Lower leg skin (tissue), 4 donors: ENCODE results near the gene BCL11A. TPM values are rescaled to one million over a fixed set of nuclear protein-coding genes. Genes with fewer than 3 reads are reported as not detected.

Experiments
- DNase-seq, 2 donors: peaks; one replicate each; pipeline ENCODE4 v3.0.0-alpha.2; 2019; ENCODE audit warnings: low spot score in 2 of 2
- H3K4me3 ChIP-seq: fragments of 200-600 bp; sonication (generic); 2 replicates; pipeline ENCODE4 v1.5.1; 2017; ENCODE audit warnings: mild to moderate bottlenecking, low read depth; ENCODE audit not compliant: poor library complexity, severe bottlenecking
- POLR2A ChIP-seq, 2 donors: fragments of 450-650 bp; IDR thresholded peaks; one replicate each; pipeline ENCODE4 v1.6.1; 2016 to 2017; ENCODE audit warnings: antibody characterized with exemption in 2 of 2, mild to moderate bottlenecking in 1 of 2, moderate library complexity in 1 of 2
- WGBS, 2 donors: methylation state at CpG; one replicate each; pipeline ENCODE4 v1.1.5; 2018; 5-methylcytosine and 5-hydroxymethylcytosine counted together
- intact Hi-C: fragments of 100-400 bp; cut with DNase I; formaldehyde crosslinking; loops from one replicate; pipeline ENCODE4 v1.15.0; 2023; ENCODE audit warnings: low total_unique reads
- total RNA-seq, 4 donors: library from RNA; depleted of rRNA; stranded (reverse); fragments of >200 nt; gene quantifications; one replicate each; pipeline ENCODE4 v1.1.0, GENCODE V29; 2016
- TF ChIP-seq, protein P1 (sequence below), 3 donors: fragments of 450-650 bp; IDR thresholded peaks; one replicate each; pipeline ENCODE4 v1.5.1; 2016; ENCODE audit warnings: antibody characterized with exemption in 3 of 3, mild to moderate bottlenecking in 3 of 3, moderate library complexity in 2 of 3

Gene BCL11A
- total RNA-seq, 4 donors from 2014 or later: 62.8 to 94.4 (median 71.5) TPM

DNA sequence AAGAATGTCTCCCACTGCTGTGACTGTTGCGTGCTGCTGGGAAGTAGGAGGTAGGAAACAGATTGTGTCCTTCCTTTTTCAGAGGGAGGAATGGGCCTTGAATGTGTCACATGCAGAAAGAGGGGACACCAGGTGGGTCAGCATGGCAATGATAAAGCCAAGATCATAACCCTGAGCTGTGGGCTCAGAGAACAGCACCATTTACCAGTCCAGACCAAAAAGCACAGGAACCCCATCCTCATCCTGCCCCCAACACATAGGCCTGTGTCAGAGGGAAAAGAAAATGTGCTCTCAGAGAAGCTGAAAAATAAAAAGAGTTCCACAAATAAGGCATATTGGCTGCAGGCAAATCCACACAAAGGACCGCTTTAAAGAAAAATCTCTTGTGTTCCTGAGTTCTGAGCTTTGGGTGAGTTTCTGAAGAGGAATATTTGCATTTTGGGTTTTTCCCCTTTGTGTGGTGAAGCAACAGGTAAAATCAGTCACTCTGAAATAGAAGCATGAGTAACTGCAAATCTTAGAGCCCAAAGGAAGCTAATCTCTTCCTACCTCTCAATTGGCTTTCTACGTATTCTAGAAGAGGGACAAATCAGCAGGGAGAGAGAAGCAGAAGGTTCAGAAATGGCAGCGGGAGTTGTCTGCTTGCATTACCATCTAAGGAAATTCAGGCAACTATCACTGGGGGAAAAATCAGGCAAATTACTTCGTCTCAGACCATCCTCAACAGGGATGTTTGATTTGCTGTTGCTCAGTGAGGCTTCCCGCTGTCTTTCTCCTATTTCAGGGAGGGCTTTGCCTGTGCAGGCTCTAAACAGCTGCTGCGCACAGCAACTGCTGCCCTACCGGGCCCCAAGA is 106.8 kb downstream of the BCL11A start:
- intact Hi-C loops: no loop called here
- DNase-seq: no peak
- WGBS, 2 donors: 77 to 78% methylated on average over 8 of the region's 8 CpGs
- H3K4me3 ChIP-seq: no peak overlapping the region
- no peak for TF ChIP-seq POLR2A (IDR thresholded peaks at IDR 0.05)
- TF ChIP-seq, protein P1, sequence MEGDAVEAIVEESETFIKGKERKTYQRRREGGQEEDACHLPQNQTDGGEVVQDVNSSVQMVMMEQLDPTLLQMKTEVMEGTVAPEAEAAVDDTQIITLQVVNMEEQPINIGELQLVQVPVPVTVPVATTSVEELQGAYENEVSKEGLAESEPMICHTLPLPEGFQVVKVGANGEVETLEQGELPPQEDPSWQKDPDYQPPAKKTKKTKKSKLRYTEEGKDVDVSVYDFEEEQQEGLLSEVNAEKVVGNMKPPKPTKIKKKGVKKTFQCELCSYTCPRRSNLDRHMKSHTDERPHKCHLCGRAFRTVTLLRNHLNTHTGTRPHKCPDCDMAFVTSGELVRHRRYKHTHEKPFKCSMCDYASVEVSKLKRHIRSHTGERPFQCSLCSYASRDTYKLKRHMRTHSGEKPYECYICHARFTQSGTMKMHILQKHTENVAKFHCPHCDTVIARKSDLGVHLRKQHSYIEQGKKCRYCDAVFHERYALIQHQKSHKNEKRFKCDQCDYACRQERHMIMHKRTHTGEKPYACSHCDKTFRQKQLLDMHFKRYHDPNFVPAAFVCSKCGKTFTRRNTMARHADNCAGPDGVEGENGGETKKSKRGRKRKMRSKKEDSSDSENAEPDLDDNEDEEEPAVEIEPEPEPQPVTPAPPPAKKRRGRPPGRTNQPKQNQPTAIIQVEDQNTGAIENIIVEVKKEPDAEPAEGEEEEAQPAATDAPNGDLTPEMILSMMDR (IDR thresholded peaks at IDR 0.05): no peak

DNA sequence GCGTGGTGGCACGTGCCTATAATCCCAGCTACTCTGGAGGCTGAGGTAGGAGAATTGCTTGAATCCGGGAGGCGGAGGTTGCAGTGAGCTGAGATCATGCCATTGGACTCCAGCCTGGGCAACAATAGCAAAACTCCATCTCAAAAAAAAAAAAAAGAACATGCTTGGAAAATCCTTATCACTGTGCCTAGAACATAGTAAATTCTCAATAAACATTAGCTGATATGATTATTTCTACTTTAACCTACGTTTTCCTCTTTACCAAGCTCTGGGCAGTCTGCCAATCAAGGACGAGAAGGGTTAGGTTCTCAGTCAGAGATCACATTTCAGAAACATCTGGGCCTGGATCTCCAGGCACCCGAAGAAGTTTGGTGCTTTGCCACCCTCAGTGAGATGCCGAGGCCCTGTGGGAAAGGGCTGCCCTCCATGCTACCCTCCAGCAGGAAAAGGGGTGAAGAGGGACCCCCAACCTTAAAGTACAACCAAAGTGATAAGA is 107.7 kb downstream of the BCL11A start:
- intact Hi-C loops: no loop called here
- H3K4me3 ChIP-seq: no peak overlapping the region
- WGBS, 2 donors: 36 to 40% methylated on average over 8 of the region's 8 CpGs
- DNase-seq: no peak
- TF ChIP-seq, protein P1 (IDR thresholded peaks at IDR 0.05): no peak
- TF ChIP-seq POLR2A (IDR thresholded peaks at IDR 0.05): no peak

DNA sequence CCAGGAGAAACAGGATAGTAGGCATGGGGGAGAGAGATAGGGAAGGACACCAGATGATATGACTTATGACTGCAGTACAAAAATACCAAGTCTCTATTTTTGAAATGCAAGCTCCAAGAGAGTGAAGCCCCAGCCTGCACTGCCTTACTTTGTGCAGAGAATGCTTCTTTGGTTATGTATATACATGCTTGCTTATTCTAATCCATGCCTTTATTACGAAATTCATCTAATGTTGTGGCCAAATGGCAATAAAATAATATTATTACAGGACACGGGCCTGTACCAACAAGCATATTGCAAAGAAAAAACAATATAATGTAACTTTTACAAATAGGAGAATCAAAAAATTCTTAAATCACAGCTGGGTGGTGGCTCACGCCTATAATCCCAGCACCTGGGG is 110.8 kb downstream of the BCL11A start:
- no peak for TF ChIP-seq POLR2A (IDR thresholded peaks at IDR 0.05)
- TF ChIP-seq, protein P1 (IDR thresholded peaks at IDR 0.05): no peak
- intact Hi-C loops: no loop called here
- WGBS, 2 donors: 57% methylated on average over 3 of the region's 3 CpGs
- no peak overlapping the region for H3K4me3 ChIP-seq
- no peak for DNase-seq

DNA sequence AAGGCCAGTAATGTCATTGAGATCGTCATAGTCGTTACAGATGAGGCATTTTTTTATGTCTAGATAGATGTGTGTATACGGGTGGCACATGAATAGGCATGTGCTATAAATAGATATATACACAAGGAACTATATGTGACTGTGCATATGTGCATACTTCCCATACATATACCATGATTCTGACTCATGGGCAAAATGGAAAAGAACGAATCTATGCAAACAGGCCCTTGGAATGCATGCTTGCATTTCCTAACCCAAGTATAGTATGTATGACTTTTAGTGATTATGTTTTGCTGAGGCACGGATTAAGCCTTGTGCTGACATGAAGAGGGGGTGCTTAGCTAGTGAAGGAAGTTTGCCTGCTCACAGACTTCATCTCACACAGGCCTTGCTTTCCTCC is 111.7 kb downstream of the BCL11A start:
- TF ChIP-seq, protein P1 (IDR thresholded peaks at IDR 0.05): no peak
- no peak for TF ChIP-seq POLR2A (IDR thresholded peaks at IDR 0.05)
- WGBS, 2 donors: 53 to 70% methylated on average over 5 of the region's 5 CpGs
- DNase-seq: no peak
- no peak overlapping the region for H3K4me3 ChIP-seq
- intact Hi-C loops: no loop called here

DNA sequence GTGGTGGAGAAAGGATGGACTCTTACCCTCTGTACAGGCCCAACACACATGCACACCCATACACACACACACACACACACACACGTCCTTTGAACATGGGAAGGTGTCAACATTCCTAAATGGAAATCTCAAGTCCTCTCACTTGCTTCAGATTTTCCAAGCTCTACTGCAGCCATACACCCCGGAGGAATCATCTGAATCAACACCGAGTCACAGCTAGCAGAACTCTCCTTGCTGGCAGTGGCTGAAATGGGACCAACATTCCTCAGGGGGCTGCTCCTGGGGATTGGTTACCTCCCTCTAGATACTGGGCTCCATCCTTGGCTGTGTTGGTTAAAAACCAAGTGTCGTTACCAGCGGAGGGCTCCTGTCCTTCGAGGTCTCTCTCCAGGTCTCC is 112.7 kb downstream of the BCL11A start:
- no peak for DNase-seq
- H3K4me3 ChIP-seq: no peak overlapping the region
- TF ChIP-seq, protein P1 (IDR thresholded peaks at IDR 0.05): no peak
- TF ChIP-seq POLR2A (IDR thresholded peaks at IDR 0.05): no peak
- WGBS, 2 donors: 80 to 81% methylated on average over 6 of the region's 6 CpGs
- intact Hi-C loops: no loop called here
